Coronary artery (tissue), 2 donors: ENCODE measurements around the gene PLPPR2.

Source experiments
- DNase-seq: peaks from one replicate; pipeline ENCODE4 v3.0.0-alpha.2; 2017; ENCODE audit warnings: low spot score
- H3K27ac ChIP-seq, 2 donors: fragments of 200-600 bp; sonication (generic); one replicate each; pipeline ENCODE4 v1.5.1; 2016 to 2019
- H3K4me3 ChIP-seq: fragments of 200-600 bp; sonication (generic); 2 replicates; pipeline ENCODE4 v1.5.1; 2016; ENCODE audit warnings: mild to moderate bottlenecking, moderate library complexity
- TF ChIP-seq, protein P1 (sequence below): fragments of 200-600 bp; sonication (generic); IDR thresholded peaks from one replicate; pipeline ENCODE4 v1.5.1; 2019; ENCODE audit warnings: antibody characterized with exemption

PLPPR2 gene

DNA sequence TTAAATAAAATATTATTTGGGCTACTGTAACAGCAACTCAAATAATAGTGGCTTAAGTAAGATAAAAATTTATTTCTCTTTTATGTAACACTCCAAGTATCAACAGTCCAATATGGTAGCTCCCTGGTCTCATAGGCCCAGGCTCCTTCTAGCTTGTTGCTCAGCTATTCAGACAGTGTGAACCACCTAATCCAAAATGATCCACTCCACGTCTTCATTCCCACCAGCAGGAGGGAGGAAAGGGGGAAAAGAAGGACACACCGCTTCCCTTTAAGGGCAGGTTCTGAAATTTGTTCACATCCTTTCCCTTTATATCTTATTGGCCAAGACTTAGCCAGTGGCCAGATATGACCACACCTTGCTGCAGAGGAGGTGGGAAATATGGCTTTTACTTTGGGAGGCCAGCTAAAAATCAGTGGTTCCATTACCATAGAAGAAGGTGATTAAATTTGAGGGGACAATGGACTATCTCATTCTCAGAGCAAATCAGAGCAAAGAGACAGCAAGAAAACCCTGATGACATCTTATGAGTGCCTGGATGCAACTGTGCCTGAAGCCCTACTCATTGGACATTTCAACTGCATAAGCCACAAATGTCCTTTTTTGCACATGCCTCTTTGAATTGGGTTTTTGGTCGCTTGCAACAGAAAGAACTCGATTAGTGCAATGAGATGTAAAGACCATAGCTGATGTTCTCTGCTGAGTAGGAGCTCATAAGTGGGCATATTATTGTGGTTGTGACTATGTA is 35.9 kb downstream of the PLPPR2 start:
- TF ChIP-seq, protein P1, sequence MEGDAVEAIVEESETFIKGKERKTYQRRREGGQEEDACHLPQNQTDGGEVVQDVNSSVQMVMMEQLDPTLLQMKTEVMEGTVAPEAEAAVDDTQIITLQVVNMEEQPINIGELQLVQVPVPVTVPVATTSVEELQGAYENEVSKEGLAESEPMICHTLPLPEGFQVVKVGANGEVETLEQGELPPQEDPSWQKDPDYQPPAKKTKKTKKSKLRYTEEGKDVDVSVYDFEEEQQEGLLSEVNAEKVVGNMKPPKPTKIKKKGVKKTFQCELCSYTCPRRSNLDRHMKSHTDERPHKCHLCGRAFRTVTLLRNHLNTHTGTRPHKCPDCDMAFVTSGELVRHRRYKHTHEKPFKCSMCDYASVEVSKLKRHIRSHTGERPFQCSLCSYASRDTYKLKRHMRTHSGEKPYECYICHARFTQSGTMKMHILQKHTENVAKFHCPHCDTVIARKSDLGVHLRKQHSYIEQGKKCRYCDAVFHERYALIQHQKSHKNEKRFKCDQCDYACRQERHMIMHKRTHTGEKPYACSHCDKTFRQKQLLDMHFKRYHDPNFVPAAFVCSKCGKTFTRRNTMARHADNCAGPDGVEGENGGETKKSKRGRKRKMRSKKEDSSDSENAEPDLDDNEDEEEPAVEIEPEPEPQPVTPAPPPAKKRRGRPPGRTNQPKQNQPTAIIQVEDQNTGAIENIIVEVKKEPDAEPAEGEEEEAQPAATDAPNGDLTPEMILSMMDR = no peak
- Histone ChIP-seq H3K4me3 (no peak overlapping the region), H3K27ac (no peak overlapping the region)
- no peak for DNase-seq

DNA sequence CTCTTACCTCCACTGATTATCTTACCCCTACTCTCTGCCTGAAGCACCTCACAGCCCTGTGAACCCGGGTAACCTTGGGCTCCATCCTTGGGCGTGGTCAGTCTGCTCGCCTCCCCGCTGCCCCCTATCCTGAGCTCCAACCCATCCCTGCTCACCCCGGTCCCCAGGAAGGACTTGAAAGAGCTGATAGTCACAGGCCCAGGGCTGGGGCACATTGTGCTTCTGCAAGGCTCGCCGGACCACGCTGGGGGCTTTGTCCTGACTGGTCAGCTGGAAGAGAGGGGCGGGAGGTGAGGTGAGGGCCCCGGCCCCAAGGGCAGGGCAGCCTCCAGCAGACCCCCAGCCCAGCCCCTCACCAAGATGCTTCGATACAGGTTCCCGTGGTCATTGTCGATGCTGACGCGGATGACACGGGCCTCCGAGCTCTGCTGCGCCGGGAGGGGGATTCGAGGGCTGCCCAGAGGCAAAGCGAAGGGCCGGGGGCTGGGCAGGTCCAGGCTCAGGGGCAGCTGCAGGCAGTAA is 41.9 kb downstream of the PLPPR2 start:
- DNase-seq = no peak
- TF ChIP-seq, protein P1 = no peak
- Histone ChIP-seq H3K4me3 (no peak overlapping the region), H3K27ac (no peak overlapping the region)

DNA sequence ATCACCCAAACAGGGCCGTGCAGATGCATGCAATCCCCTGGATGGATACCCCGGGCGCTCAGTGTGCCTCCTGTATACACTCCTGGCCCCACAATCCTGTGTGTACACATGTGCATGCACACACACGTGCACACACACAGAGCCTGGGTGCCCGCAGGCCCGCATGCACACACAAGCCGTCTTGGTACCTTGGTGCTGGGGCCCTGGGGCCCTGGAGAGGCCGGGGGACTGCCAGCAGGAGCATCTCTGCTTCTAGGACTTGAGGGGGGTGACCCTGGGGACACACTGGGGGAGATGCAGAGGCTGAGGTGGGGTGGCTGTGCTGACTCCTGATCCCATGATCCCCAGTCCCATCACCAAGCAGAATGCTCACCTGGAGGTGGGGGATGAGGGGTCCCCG is 44.4 kb downstream of the PLPPR2 start:
- no peak for DNase-seq
- TF ChIP-seq, protein P1 = no peak
- Histone ChIP-seq H3K4me3 (no peak overlapping the region), H3K27ac (no peak overlapping the region)

DNA sequence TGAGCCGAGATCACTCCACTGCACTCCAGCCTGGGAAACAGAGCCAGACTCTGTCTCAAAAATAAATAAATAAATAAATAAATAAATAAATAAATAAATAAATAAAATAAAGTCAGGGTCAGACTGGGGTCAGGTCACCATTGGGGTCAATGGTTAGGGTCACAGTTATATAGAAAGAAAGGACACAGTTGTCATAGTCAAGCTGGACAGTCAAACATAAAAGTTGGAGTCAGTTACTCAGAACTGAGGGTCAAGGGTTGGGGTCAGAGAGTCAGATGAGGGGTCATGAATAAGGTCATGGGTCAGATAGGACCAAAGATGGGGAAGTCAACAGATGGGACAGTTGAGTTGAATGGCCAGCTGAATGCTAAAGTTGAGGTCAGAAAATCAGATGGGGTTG is 45.6 kb downstream of the PLPPR2 start:
- TF ChIP-seq, protein P1 = no peak

DNA sequence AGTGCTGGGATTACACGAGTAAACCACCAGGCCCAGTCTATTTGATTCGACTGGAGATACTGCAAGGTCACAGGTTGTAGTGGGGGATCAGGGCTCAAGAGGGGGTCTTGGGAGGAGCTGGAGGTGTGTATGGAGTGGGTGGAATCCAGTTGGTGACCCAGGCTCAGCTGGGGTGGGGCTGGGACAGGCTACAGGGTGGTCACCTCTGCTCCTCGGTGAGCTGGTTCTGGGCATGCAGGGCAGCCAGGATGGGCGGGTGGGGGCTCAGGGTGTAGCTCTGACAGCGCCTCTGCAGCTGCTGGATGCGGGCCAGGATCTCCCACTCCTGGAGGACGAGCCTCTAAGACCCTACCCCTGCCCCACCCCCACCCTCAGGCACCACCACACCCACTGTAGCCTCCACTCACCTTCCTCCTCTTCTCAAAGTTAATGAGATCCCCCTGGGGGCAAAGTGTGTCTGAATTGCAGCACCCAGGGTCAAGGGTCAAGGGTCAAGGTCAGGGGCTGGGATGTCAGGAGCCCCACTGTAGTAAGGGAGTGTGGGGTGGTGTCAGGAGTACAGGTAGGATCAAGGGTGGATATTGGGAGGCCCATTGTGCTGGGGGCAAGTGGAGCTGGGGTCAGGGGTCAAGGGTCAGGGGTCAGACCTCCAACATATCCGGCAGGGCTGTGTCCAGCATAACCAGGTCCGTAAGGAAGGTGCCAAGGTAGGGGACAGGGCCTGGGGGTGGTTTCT is 46.7 kb downstream of the PLPPR2 start:
- no peak overlapping the region for H3K4me3 ChIP-seq
- TF ChIP-seq, protein P1 = no peak
- no peak for DNase-seq
- no peak overlapping the region for H3K27ac ChIP-seq

More for the DNA sequence above, 45.6 kb downstream of the PLPPR2 start:
- H3K4me3 ChIP-seq = no peak overlapping the region
- no peak for DNase-seq
- no peak overlapping the region for H3K27ac ChIP-seq

DNA sequence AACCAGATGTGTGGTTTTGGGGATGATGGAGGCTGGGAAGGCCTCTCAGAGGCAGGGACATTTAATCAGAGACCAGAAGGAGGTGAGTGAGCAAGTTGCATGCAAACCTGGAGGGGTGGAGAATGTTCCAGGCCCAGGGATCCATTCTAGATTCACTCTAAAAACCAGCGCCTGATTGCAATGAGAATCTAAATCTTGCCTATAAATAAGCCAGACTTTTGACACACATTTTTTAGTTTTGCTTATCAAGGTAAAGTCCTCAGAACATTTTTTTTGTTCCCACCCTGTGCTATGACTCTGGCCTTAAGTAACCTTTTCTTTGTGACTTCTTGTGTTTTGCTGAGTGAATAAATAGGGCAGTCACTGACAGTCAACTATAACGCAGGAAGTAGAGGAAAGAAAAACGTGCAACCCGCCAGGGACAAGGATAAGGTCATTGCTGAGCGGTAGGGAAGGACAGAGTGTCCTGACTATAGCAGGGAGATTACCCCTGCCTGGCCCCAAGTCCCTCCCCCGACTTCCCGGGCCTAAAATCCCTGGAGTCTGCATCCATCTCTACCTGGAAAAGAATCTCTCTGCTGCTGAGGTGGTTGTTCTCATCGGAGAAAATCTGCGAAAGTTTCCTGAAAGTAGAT is 49.5 kb downstream of the PLPPR2 start:
- no peak overlapping the region for H3K27ac ChIP-seq
- no peak overlapping the region for H3K4me3 ChIP-seq
- TF ChIP-seq, protein P1 = no peak
- DNase-seq = no peak
